ENCODE data around the gene CRAMP1.

CRAMP1 gene

GRCh38 chr16:1651974-1652312 is 39.8 kb downstream of the CRAMP1 start:
- H3K4me1 ChIP-seq (ENCODE audit: low read length): no peaks in the 10 kb centered on the region
- H3F3A ChIP-seq (ENCODE audit: insufficient read depth, low read length): no peaks in the 10 kb centered on the region
- no peaks in the 10 kb centered on the region for H4K20me1 ChIP-seq (ENCODE audit: insufficient read depth, low read length)
- no peaks in the 10 kb centered on the region for H3K9me2 ChIP-seq (replicated peaks; ENCODE audit: insufficient read depth, low read length)
- H3K4me2 ChIP-seq (ENCODE audit: low read depth, low read length): no peak overlapping the region
- no peak for TF ChIP-seq EZH2 (optimal IDR thresholded peaks at IDR 0.05; ENCODE audit: low read depth, low read length)
- TF ChIP-seq, protein P1, sequence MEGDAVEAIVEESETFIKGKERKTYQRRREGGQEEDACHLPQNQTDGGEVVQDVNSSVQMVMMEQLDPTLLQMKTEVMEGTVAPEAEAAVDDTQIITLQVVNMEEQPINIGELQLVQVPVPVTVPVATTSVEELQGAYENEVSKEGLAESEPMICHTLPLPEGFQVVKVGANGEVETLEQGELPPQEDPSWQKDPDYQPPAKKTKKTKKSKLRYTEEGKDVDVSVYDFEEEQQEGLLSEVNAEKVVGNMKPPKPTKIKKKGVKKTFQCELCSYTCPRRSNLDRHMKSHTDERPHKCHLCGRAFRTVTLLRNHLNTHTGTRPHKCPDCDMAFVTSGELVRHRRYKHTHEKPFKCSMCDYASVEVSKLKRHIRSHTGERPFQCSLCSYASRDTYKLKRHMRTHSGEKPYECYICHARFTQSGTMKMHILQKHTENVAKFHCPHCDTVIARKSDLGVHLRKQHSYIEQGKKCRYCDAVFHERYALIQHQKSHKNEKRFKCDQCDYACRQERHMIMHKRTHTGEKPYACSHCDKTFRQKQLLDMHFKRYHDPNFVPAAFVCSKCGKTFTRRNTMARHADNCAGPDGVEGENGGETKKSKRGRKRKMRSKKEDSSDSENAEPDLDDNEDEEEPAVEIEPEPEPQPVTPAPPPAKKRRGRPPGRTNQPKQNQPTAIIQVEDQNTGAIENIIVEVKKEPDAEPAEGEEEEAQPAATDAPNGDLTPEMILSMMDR (IDR thresholded peaks at IDR 0.05; ENCODE audit: low read length): no peak
- TF ChIP-seq EZH2phosphoT487 (IDR thresholded peaks at IDR 0.05; ENCODE audit: low read length): no peak
- H3K27ac ChIP-seq (ENCODE audit: low read length): no peak overlapping the region
- H3K79me2 ChIP-seq (ENCODE audit: low read length): no peaks in the 10 kb centered on the region
- H3K27me3 ChIP-seq (replicated peaks; ENCODE audit: insufficient read depth, low read length): no peaks in the 10 kb centered on the region
- no peaks in the 10 kb centered on the region for H3K9me3 ChIP-seq (replicated peaks; ENCODE audit: insufficient read depth, low read length)
- DNase-seq: no peak
- H3K4me3 ChIP-seq (ENCODE audit: low read length): no peak overlapping the region
- H2AFZ ChIP-seq (ENCODE audit: low read length): no peak overlapping the region
- 0 out of 2 replicates have a peak, but pooled peaks cover 4% of the 10 kb centered on the region for H3K36me3 ChIP-seq (replicated peaks; ENCODE audit: insufficient read depth, low read length)
- no peak overlapping the region for H3K9ac ChIP-seq (ENCODE audit: low read length)

DNA sequence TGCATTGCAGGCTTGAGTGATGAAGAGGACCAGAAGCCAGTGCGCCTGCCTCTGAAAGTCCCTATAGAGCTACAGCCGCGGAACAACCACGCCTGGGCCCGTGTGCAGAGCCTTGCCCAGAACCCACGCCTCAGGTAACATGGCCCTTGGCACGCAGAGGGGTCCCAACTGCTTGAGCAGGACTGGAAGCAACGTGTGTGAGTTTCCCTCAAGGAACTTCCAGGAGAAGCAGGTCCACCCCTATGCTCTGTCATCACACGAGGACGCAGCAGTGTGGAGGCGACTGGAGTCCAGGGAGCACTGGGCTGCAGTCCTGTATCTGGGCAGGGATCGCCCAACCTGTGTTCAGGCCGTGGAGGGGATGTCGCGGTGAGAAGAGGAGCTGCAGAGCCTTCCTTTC is 40.9 kb downstream of the CRAMP1 start:
- H3K9me2 ChIP-seq (replicated peaks; ENCODE audit: insufficient read depth, low read length): no peaks in the 10 kb centered on the region
- no peaks in the 10 kb centered on the region for H4K20me1 ChIP-seq (ENCODE audit: insufficient read depth, low read length)
- TF ChIP-seq EZH2phosphoT487 (IDR thresholded peaks at IDR 0.05; ENCODE audit: low read length): no peak
- no peak for TF ChIP-seq EZH2 (optimal IDR thresholded peaks at IDR 0.05; ENCODE audit: low read depth, low read length)
- TF ChIP-seq, protein P1 (IDR thresholded peaks at IDR 0.05; ENCODE audit: low read length): no peak
- H3K9ac ChIP-seq (ENCODE audit: low read length): no peak overlapping the region
- H3K4me1 ChIP-seq (ENCODE audit: low read length): no peaks in the 10 kb centered on the region
- H3K4me2 ChIP-seq (ENCODE audit: low read depth, low read length): no peak overlapping the region
- no peaks in the 10 kb centered on the region for H3F3A ChIP-seq (ENCODE audit: insufficient read depth, low read length)
- no peaks in the 10 kb centered on the region for H3K9me3 ChIP-seq (replicated peaks; ENCODE audit: insufficient read depth, low read length)
- H3K79me2 ChIP-seq (ENCODE audit: low read length): no peaks in the 10 kb centered on the region
- no peak overlapping the region for H2AFZ ChIP-seq (ENCODE audit: low read length)
- no peak overlapping the region for H3K27ac ChIP-seq (ENCODE audit: low read length)
- H3K36me3 ChIP-seq (replicated peaks; ENCODE audit: insufficient read depth, low read length): 0 out of 2 replicates have a peak, but pooled peaks cover 4% of the 10 kb centered on the region
- H3K4me3 ChIP-seq (ENCODE audit: low read length): no peak overlapping the region
- no peak for DNase-seq
- no peaks in the 10 kb centered on the region for H3K27me3 ChIP-seq (replicated peaks; ENCODE audit: insufficient read depth, low read length)

- H3K9me2 ChIP-seq (replicated peaks; ENCODE audit: insufficient read depth, low read length): no peaks in the 10 kb centered on the region
- no peak overlapping the region for H3K9ac ChIP-seq (ENCODE audit: low read length)
- no peaks in the 10 kb centered on the region for H3K9me3 ChIP-seq (replicated peaks; ENCODE audit: insufficient read depth, low read length)
- H4K20me1 ChIP-seq (ENCODE audit: insufficient read depth, low read length): no peaks in the 10 kb centered on the region
- H2AFZ ChIP-seq (ENCODE audit: low read length): no peak overlapping the region
- 0 out of 2 replicates have a peak, but pooled peaks cover 4% of the 10 kb centered on the region for H3K36me3 ChIP-seq (replicated peaks; ENCODE audit: insufficient read depth, low read length)
- no peaks in the 10 kb centered on the region for H3K27me3 ChIP-seq (replicated peaks; ENCODE audit: insufficient read depth, low read length)
- no peak for DNase-seq
- no peaks in the 10 kb centered on the region for H3K79me2 ChIP-seq (ENCODE audit: low read length)
- TF ChIP-seq EZH2phosphoT487 (IDR thresholded peaks at IDR 0.05; ENCODE audit: low read length): no peak
- TF ChIP-seq, protein P1 (IDR thresholded peaks at IDR 0.05; ENCODE audit: low read length): no peak
- TF ChIP-seq EZH2 (optimal IDR thresholded peaks at IDR 0.05; ENCODE audit: low read depth, low read length): no peak
- H3K4me1 ChIP-seq (ENCODE audit: low read length): no peaks in the 10 kb centered on the region
- H3K27ac ChIP-seq (ENCODE audit: low read length): no peak overlapping the region
- no peak overlapping the region for H3K4me3 ChIP-seq (ENCODE audit: low read length)
- H3K4me2 ChIP-seq (ENCODE audit: low read depth, low read length): no peak overlapping the region
- no peaks in the 10 kb centered on the region for H3F3A ChIP-seq (ENCODE audit: insufficient read depth, low read length)
Measured at GRCh38 chr16:1654505-1655268, 42.5 kb downstream of the CRAMP1 start.
